ENCODE data around the gene TAS2R19. TPM values are rescaled to one million over a fixed set of nuclear protein-coding genes. Genes with fewer than 3 reads are reported as not detected.
A peak's percentile ranks its signal among the peaks of the same experiment; 100 is the strongest.
"Not testable (repeated sequence)": the region's sequence is repeated elsewhere in the genome, so short reads cannot be mapped to it uniquely, and the experiment has no call there.

TAS2R19 gene
- total RNA-seq, 1 donor from 2014 or later, result 3.4 TPM

GRCh38 chr12:11059784-11060183 is 37.4 kb upstream of the TAS2R19 start:
- Mint-ChIP-seq H3K9me3 (ENCODE audit: unreplicated experiment) (no peaks in the 10 kb centered on the region), H3K27me3 (ENCODE audit: unreplicated experiment) (no peaks in the 10 kb centered on the region), H3K4me1 (ENCODE audit: unreplicated experiment) (no peaks in the 10 kb centered on the region), H3K4me3 (ENCODE audit: unreplicated experiment) (no peak overlapping the region), H3K36me3 (ENCODE audit: low read depth, unreplicated experiment) (no peaks in the 10 kb centered on the region), H3K27ac (ENCODE audit: unreplicated experiment) (no peak overlapping the region)
- TF ChIP-seq, protein P1, sequence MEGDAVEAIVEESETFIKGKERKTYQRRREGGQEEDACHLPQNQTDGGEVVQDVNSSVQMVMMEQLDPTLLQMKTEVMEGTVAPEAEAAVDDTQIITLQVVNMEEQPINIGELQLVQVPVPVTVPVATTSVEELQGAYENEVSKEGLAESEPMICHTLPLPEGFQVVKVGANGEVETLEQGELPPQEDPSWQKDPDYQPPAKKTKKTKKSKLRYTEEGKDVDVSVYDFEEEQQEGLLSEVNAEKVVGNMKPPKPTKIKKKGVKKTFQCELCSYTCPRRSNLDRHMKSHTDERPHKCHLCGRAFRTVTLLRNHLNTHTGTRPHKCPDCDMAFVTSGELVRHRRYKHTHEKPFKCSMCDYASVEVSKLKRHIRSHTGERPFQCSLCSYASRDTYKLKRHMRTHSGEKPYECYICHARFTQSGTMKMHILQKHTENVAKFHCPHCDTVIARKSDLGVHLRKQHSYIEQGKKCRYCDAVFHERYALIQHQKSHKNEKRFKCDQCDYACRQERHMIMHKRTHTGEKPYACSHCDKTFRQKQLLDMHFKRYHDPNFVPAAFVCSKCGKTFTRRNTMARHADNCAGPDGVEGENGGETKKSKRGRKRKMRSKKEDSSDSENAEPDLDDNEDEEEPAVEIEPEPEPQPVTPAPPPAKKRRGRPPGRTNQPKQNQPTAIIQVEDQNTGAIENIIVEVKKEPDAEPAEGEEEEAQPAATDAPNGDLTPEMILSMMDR (IDR thresholded peaks at IDR 0.05; ENCODE audit: unreplicated experiment), result no peak
- no peak for DNase-seq (ENCODE audit: low spot score)

DNA sequence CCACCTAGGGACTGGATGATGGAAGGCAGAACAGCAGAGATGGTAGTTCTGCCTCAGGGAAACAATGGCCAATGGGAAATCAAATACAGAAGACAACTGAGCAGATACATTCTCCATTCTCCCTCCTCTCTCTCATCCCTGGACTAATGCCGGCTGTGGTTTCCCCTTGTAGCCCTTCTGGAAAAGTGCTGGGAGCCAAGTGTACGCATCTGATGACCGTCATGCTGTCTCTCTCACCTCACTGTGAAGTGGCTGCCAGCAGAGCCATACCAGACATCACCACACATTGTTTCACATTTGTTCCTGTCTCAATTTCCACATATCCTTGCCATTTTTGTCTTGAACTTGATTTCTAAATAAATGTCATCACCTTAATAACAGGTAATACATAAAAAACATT is 36.6 kb upstream of the TAS2R19 start:
- Mint-ChIP-seq H3K27ac (ENCODE audit: unreplicated experiment) (no peak overlapping the region), H3K4me3 (ENCODE audit: unreplicated experiment) (no peak overlapping the region)

GRCh38 chr12:11055306-11055705 is 32.9 kb upstream of the TAS2R19 start:
- H3K4me3 Mint-ChIP-seq (ENCODE audit: unreplicated experiment), result no peak overlapping the region
- H3K27ac Mint-ChIP-seq (ENCODE audit: unreplicated experiment), result no peak overlapping the region
- no peak for DNase-seq (ENCODE audit: low spot score)
- no peaks in the 10 kb centered on the region for H3K27me3 Mint-ChIP-seq (ENCODE audit: unreplicated experiment)
- TF ChIP-seq, protein P1 (IDR thresholded peaks at IDR 0.05; ENCODE audit: unreplicated experiment), result no peak
- H3K4me1 Mint-ChIP-seq (ENCODE audit: unreplicated experiment), result no peaks in the 10 kb centered on the region
- H3K36me3 Mint-ChIP-seq (ENCODE audit: low read depth, unreplicated experiment), result peaks cover 16% of the 10 kb centered on the region
- peaks cover 4% of the 10 kb centered on the region for H3K9me3 Mint-ChIP-seq (ENCODE audit: unreplicated experiment)

More for the DNA sequence above, 36.6 kb upstream of the TAS2R19 start:
- TF ChIP-seq, protein P1 (IDR thresholded peaks at IDR 0.05; ENCODE audit: unreplicated experiment), result no peak
- Mint-ChIP-seq H3K36me3 (ENCODE audit: low read depth, unreplicated experiment) (no peaks in the 10 kb centered on the region), H3K4me1 (ENCODE audit: unreplicated experiment) (no peaks in the 10 kb centered on the region), H3K9me3 (ENCODE audit: unreplicated experiment) (no peaks in the 10 kb centered on the region), H3K27me3 (ENCODE audit: unreplicated experiment) (no peaks in the 10 kb centered on the region)
- DNase-seq (ENCODE audit: low spot score), result no peak

GRCh38 chr12:11049806-11050531 is 27.5 kb upstream of the TAS2R19 start:
- H3K36me3 Mint-ChIP-seq (ENCODE audit: low read depth, unreplicated experiment), result peaks cover 25% of the 10 kb centered on the region
- not testable (repeated sequence) for H3K9me3 Mint-ChIP-seq (ENCODE audit: unreplicated experiment); H3K27me3 Mint-ChIP-seq (ENCODE audit: unreplicated experiment); H3K27ac Mint-ChIP-seq (ENCODE audit: unreplicated experiment); DNase-seq (ENCODE audit: low spot score); H3K4me1 Mint-ChIP-seq (ENCODE audit: unreplicated experiment)
- H3K4me3 Mint-ChIP-seq (ENCODE audit: unreplicated experiment), result peak overlapping the region; percentile 72

DNA sequence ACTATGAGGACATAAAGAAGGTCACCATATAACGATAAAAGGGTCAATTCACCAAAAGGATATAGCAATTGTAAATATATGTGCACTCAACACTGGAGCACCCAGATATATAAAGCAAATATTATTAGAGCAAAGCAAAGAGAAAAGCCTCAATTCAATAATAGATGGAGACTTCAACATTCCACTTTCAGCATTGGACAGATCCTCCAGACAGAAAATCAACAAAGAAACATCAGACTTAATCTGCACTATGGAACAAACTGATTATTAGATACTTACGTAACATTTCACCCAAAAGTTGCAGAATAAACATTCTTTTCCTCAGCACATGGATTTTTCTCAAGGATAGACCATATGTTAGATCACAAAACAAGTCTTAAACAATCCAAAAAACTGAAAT is 18.9 kb upstream of the TAS2R19 start:
- not testable (repeated sequence) for H3K9me3 Mint-ChIP-seq (ENCODE audit: unreplicated experiment); DNase-seq (ENCODE audit: low spot score); H3K27me3 Mint-ChIP-seq (ENCODE audit: unreplicated experiment); H3K27ac Mint-ChIP-seq (ENCODE audit: unreplicated experiment); H3K4me3 Mint-ChIP-seq (ENCODE audit: unreplicated experiment); H3K36me3 Mint-ChIP-seq (ENCODE audit: low read depth, unreplicated experiment); H3K4me1 Mint-ChIP-seq (ENCODE audit: unreplicated experiment)

DNA sequence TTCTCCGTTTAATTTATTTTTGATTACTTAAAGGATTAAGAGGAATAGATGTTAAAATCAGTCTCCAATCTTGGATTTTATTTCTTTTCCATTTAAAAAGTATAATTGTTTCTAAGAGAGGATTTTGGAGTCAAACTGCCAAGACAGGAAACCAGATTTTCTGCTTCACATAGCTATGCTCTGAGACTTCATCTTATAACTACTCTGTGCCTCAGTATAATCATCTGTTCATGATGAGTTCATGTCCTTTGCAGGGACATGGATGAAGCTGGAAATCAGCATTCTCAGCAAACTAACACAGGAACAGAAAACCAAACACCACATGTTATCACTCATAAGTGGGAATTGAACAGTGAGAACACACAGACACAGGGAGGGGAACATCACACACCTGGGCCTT is 17.7 kb upstream of the TAS2R19 start:
- no peak for DNase-seq (ENCODE audit: low spot score)
- H3K27me3 Mint-ChIP-seq (ENCODE audit: unreplicated experiment), result peaks cover under 1% of the 10 kb centered on the region
- H3K36me3 Mint-ChIP-seq (ENCODE audit: low read depth, unreplicated experiment), result peaks cover 8% of the 10 kb centered on the region
- TF ChIP-seq, protein P1 (IDR thresholded peaks at IDR 0.05; ENCODE audit: unreplicated experiment), result no peak
- H3K4me1 Mint-ChIP-seq (ENCODE audit: unreplicated experiment), result no peaks in the 10 kb centered on the region
- H3K27ac Mint-ChIP-seq (ENCODE audit: unreplicated experiment), result no peak overlapping the region
- no peak overlapping the region for H3K4me3 Mint-ChIP-seq (ENCODE audit: unreplicated experiment)
- H3K9me3 Mint-ChIP-seq (ENCODE audit: unreplicated experiment), result no peaks in the 10 kb centered on the region

Data from endothelial cell (in vitro differentiated cells).